ENCODE results near the gene GID4.

The GID4 gene

GRCh38 chr17:18099516-18099915 is 60.3 kb downstream of the GID4 start:
- H3K4me1 Mint-ChIP-seq: no peaks in the 10 kb centered on the region
- H3K36me3 Mint-ChIP-seq (ENCODE audit: low read depth): peaks cover 19% of the 10 kb centered on the region
- no peak overlapping the region for H3K4me3 Mint-ChIP-seq
- H3K27me3 Mint-ChIP-seq (ENCODE audit: low read depth, poor library complexity): no peaks in the 10 kb centered on the region
- TF ChIP-seq CTCF (IDR thresholded peaks at IDR 0.05): no peak
- DNase-seq: no peak
- no peak overlapping the region for H3K27ac Mint-ChIP-seq
- H3K9me3 Mint-ChIP-seq: no peaks in the 10 kb centered on the region

GRCh38 chr17:18100616-18101015 is 61.4 kb downstream of the GID4 start:
- H3K27ac Mint-ChIP-seq: no peak overlapping the region
- no peak for TF ChIP-seq CTCF (IDR thresholded peaks at IDR 0.05)
- no peaks in the 10 kb centered on the region for H3K4me1 Mint-ChIP-seq
- H3K27me3 Mint-ChIP-seq (ENCODE audit: low read depth, poor library complexity): no peaks in the 10 kb centered on the region
- no peaks in the 10 kb centered on the region for H3K9me3 Mint-ChIP-seq
- no peak for DNase-seq
- peaks cover 16% of the 10 kb centered on the region for H3K36me3 Mint-ChIP-seq (ENCODE audit: low read depth)
- H3K4me3 Mint-ChIP-seq: no peak overlapping the region

GRCh38 chr17:18101828-18102227 is 62.6 kb downstream of the GID4 start:
- no peak for DNase-seq
- no peak overlapping the region for H3K4me3 Mint-ChIP-seq
- no peak for TF ChIP-seq CTCF (IDR thresholded peaks at IDR 0.05)
- no peaks in the 10 kb centered on the region for H3K9me3 Mint-ChIP-seq
- H3K36me3 Mint-ChIP-seq (ENCODE audit: low read depth): peaks cover 4% of the 10 kb centered on the region
- peak overlapping the region; percentile 57 for H3K27ac Mint-ChIP-seq
- no peaks in the 10 kb centered on the region for H3K27me3 Mint-ChIP-seq (ENCODE audit: low read depth, poor library complexity)
- H3K4me1 Mint-ChIP-seq: no peaks in the 10 kb centered on the region

- Mint-ChIP-seq H3K27ac (no peak overlapping the region), H3K27me3 (ENCODE audit: low read depth, poor library complexity) (no peaks in the 10 kb centered on the region), H3K9me3 (no peaks in the 10 kb centered on the region), H3K36me3 (ENCODE audit: low read depth) (peaks cover 4% of the 10 kb centered on the region), H3K4me3 (no peak overlapping the region), H3K4me1 (no peaks in the 10 kb centered on the region)
- no peak for DNase-seq
- TF ChIP-seq CTCF (IDR thresholded peaks at IDR 0.05): no peak
These were observed 63.4 kb downstream of the GID4 start for GRCh38 chr17:18102640-18103039.

- Mint-ChIP-seq H3K4me3 (no peak overlapping the region), H3K9me3 (no peaks in the 10 kb centered on the region), H3K27me3 (ENCODE audit: low read depth, poor library complexity) (no peaks in the 10 kb centered on the region), H3K4me1 (no peaks in the 10 kb centered on the region), H3K36me3 (ENCODE audit: low read depth) (no peaks in the 10 kb centered on the region), H3K27ac (no peak overlapping the region)
- TF ChIP-seq CTCF (IDR thresholded peaks at IDR 0.05): no peak
- no peak for DNase-seq
These were observed 65.8 kb downstream of the GID4 start for GRCh38 chr17:18105027-18105426.

GRCh38 chr17:18105595-18105994 is 66.4 kb downstream of the GID4 start:
- no peak overlapping the region for H3K4me3 Mint-ChIP-seq

More at GRCh38 chr17:18105595-18105994, 66.4 kb downstream of the GID4 start:
- Mint-ChIP-seq H3K9me3 (no peaks in the 10 kb centered on the region), H3K27me3 (ENCODE audit: low read depth, poor library complexity) (no peaks in the 10 kb centered on the region), H3K27ac (no peak overlapping the region), H3K4me1 (no peaks in the 10 kb centered on the region), H3K36me3 (ENCODE audit: low read depth) (no peaks in the 10 kb centered on the region)
- DNase-seq: no peak
- no peak for TF ChIP-seq CTCF (IDR thresholded peaks at IDR 0.05)
